OCI-LY7 (cell line): ENCODE results near the gene TTC9. TPM values are rescaled to one million over a fixed set of nuclear protein-coding genes. Genes with fewer than 3 reads are reported as not detected.

Experiments used
- BruUV-seq: library from RNA; stranded (reverse); fragments of 400-500 nt; replicated peaks from 2 replicates; lab custom pipeline; 2021; lab: Mats Ljungman, UMichigan
- CTCF ChIA-PET: fragments of 300-600 bp; sonication (Branson Sonifier 250); formaldehyde crosslinking; loops from one replicate; lab custom pipeline; 2022; ENCODE audit warnings: antibody characterized with exemption; ENCODE audit not compliant: unreplicated experiment; lab: Charles Lee
- POLR2A ChIA-PET: fragments of 300-600 bp; sonication (Branson Sonifier 250); formaldehyde crosslinking; loops from one replicate; lab custom pipeline; 2022; ENCODE audit warnings: antibody characterized with exemption; lab: Charles Lee
- DNase-seq: peaks from one replicate; pipeline ENCODE4 v3.0.0-alpha.2; 2015; ENCODE audit warnings: low spot score
- H2AFZ ChIP-seq: fragments of 200-600 bp; sonication (generic), shearing (Covaris generic); 2 replicates; pipeline ENCODE4 v1.6.1; 2014; ENCODE audit warnings: mild to moderate bottlenecking, antibody characterized with exemption, low read length, moderate library complexity
- H3K27ac ChIP-seq: fragments of 200-600 bp; sonication (generic); 2 replicates; pipeline ENCODE4 v1.5.1; 2014; ENCODE audit warnings: mixed run types, low read depth, mild to moderate bottlenecking, moderate library complexity, low read length, inconsistent platforms; ENCODE audit not compliant: poor library complexity, severe bottlenecking
- H3K36me3 ChIP-seq: fragments of 200-600 bp; sonication (generic); 2 replicates; pipeline ENCODE4 v1.6.1; 2014; ENCODE audit warnings: mild to moderate bottlenecking, antibody characterized with exemption, low read length, moderate library complexity, mixed read lengths; ENCODE audit not compliant: insufficient read depth
- H3K4me1 ChIP-seq: fragments of 200-600 bp; sonication (generic); 2 replicates; pipeline ENCODE4 v1.5.1; 2014; ENCODE audit warnings: mild to moderate bottlenecking, low read length; ENCODE audit not compliant: insufficient read depth, poor library complexity, severe bottlenecking
- H3K4me2 ChIP-seq: fragments of 200-600 bp; sonication (generic); 2 replicates; pipeline ENCODE4 v1.6.1; 2014; ENCODE audit warnings: mild to moderate bottlenecking, low read length
- H3K4me3 ChIP-seq: fragments of 200-600 bp; sonication (generic); 2 replicates; pipeline ENCODE4 v1.5.1; 2014; ENCODE audit warnings: mild to moderate bottlenecking, low read depth, low read length; ENCODE audit not compliant: poor library complexity, severe bottlenecking
- H3K79me2 ChIP-seq: fragments of 200-600 bp; sonication (generic); 2 replicates; pipeline ENCODE4 v1.6.1; 2016; ENCODE audit warnings: low read depth, mild to moderate bottlenecking, low read length, moderate library complexity, mixed read lengths; ENCODE audit not compliant: insufficient read depth
- H3K9me2 ChIP-seq: fragments of 200-600 bp; sonication (generic); 2 replicates; pipeline ENCODE4 v1.6.1; 2016; ENCODE audit warnings: mild to moderate bottlenecking, low read length, mixed read lengths; ENCODE audit not compliant: insufficient read depth
- H3K9me3 ChIP-seq: fragments of 200-600 bp; sonication (generic); 2 replicates; pipeline ENCODE4 v1.6.1; 2014; ENCODE audit warnings: mild to moderate bottlenecking, mixed run types, low read length, mixed read lengths
- H4K20me1 ChIP-seq: fragments of 200-600 bp; sonication (generic); 2 replicates; pipeline ENCODE4 v1.6.1; 2014; ENCODE audit warnings: mild to moderate bottlenecking, antibody characterized with exemption, low read length, moderate library complexity, mixed read lengths; ENCODE audit not compliant: insufficient read depth
- EZH2phosphoT487 ChIP-seq: fragments of 200-600 bp; sonication (generic); IDR thresholded peaks from 2 replicates; pipeline ENCODE4 v1.6.1; 2018; ENCODE audit warnings: low read depth, borderline replicate concordance, mild to moderate bottlenecking, mixed run types, antibody characterized with exemption, low read length, moderate library complexity, mixed read lengths
- intact Hi-C: fragments of 100-400 bp; cut with micrococcal nuclease; formaldehyde crosslinking; loops from one replicate; pipeline ENCODE4 v1.10.0; 2022; ENCODE audit not compliant: unreplicated experiment
- small RNA-seq: library from RNA; depleted of rRNA; stranded (forward); fragments of <200 nt; gene quantifications from one replicate; pipeline ENCODE3, GENCODE V24; 2014
- total RNA-seq, 2 experiments: library from RNA; depleted of rRNA in 1 of 2; stranded (reverse); fragments of >200 nt in 1 of 2; shearing (Covaris generic) in 1 of 2; gene quantifications; 2 replicates each; pipeline ENCODE4 v1.2.3, GENCODE V29; 2014 to 2022
- TF ChIP-seq, protein P1 (sequence below): fragments of 200-600 bp; sonication (generic); conservative IDR thresholded peaks from 2 replicates; pipeline ENCODE4 v1.5.1; 2014; ENCODE audit warnings: mild to moderate bottlenecking, antibody characterized with exemption, low read length, moderate library complexity, mixed read lengths

Gene TTC9
- total RNA-seq, 2 experiments from 2014 or later, result 11.0 to 13.0 TPM

GRCh38 chr14:70724944-70725343, 83.2 kb downstream of the TTC9 start:
- no peaks in the 10 kb centered on the region for H3K4me1 ChIP-seq

More at GRCh38 chr14:70724944-70725343, 83.2 kb downstream of the TTC9 start:
- no peaks in the 10 kb centered on the region for H4K20me1 ChIP-seq
- H3K36me3 ChIP-seq, result no peaks in the 10 kb centered on the region
- no peaks in the 10 kb centered on the region for H3K79me2 ChIP-seq
- ChIA-PET POLR2A (no interaction called here), CTCF (no interaction called here)
- no peaks in the 10 kb centered on the region for H3K9me3 ChIP-seq
- no TSS peak for BruUV-seq
- H3K4me2 ChIP-seq, result no peak overlapping the region
- DNase-seq, result no peak
- no peak overlapping the region for H2AFZ ChIP-seq
- intact Hi-C loops, result no loop called here
- TF ChIP-seq EZH2phosphoT487, result no peak
- TF ChIP-seq, protein P1, sequence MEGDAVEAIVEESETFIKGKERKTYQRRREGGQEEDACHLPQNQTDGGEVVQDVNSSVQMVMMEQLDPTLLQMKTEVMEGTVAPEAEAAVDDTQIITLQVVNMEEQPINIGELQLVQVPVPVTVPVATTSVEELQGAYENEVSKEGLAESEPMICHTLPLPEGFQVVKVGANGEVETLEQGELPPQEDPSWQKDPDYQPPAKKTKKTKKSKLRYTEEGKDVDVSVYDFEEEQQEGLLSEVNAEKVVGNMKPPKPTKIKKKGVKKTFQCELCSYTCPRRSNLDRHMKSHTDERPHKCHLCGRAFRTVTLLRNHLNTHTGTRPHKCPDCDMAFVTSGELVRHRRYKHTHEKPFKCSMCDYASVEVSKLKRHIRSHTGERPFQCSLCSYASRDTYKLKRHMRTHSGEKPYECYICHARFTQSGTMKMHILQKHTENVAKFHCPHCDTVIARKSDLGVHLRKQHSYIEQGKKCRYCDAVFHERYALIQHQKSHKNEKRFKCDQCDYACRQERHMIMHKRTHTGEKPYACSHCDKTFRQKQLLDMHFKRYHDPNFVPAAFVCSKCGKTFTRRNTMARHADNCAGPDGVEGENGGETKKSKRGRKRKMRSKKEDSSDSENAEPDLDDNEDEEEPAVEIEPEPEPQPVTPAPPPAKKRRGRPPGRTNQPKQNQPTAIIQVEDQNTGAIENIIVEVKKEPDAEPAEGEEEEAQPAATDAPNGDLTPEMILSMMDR, result no peak
- H3K9me2 ChIP-seq, result no peaks in the 10 kb centered on the region
- no peak overlapping the region for H3K27ac ChIP-seq
- H3K4me3 ChIP-seq, result no peak overlapping the region

Small RNA genes lying within 50 kb of the gene (small RNA-seq; reads per million reads assigned to genes)
- gene RN7SL77P, result not detected

Other genes starting within 250 kb of the TTC9 start
- 6.2 and 6.4 TPM in 2 replicates for gene SYNJ2BP, start 224.8 kb upstream of the TTC9 start, total RNA-seq (2014; rRNA removed; shearing (Covaris generic))
- gene SYNJ2BP, start 224.8 kb upstream of the TTC9 start, total RNA-seq (2022), result 7.9 and 9.2 TPM in 2 replicates
- not detected in 2 replicates for gene ADAM21, start 189.7 kb upstream of the TTC9 start, total RNA-seq (2014; rRNA removed; shearing (Covaris generic))
- gene ADAM21, start 189.7 kb upstream of the TTC9 start, total RNA-seq (2022), result not detected in 2 replicates
- 0.05 and 0.88 TPM in 2 replicates for gene ADAM20, start 106.9 kb upstream of the TTC9 start, total RNA-seq (2014; rRNA removed; shearing (Covaris generic))
- 0.23 and 0.30 TPM in 2 replicates for gene ADAM20, start 106.9 kb upstream of the TTC9 start, total RNA-seq (2022)
- 28.4 and 28.8 TPM in 2 replicates for gene MED6, start 41.3 kb upstream of the TTC9 start, total RNA-seq (2014; rRNA removed; shearing (Covaris generic))
- 57.7 and 59.2 TPM in 2 replicates for gene MED6, start 41.3 kb upstream of the TTC9 start, total RNA-seq (2022)
- gene MAP3K9, start 167.6 kb downstream of the TTC9 start, total RNA-seq (2014; rRNA removed; shearing (Covaris generic)), result 2.3 and 4.2 TPM in 2 replicates
- 6.4 and 7.4 TPM in 2 replicates for gene MAP3K9, start 167.6 kb downstream of the TTC9 start, total RNA-seq (2022)